Ovary (tissue), 3 donors: Measurements from ENCODE around the gene PHOX2A.

ENCODE experiments used
- POLR2A ChIP-seq: fragments of 450-650 bp; IDR thresholded peaks from one replicate; pipeline ENCODE4 v1.6.1; 2017; ENCODE audit warnings: antibody characterized with exemption, mild to moderate bottlenecking, moderate library complexity
- TF ChIP-seq, protein P1 (sequence below), 3 donors: fragments of 450-650 bp in 2 of 3; fragments of 200-600 bp in 1 of 3; IDR thresholded peaks; one replicate each; pipeline versions ENCODE4 v1.5.1 to v1.8.0; 2016 to 2022; ENCODE audit warnings: antibody characterized with exemption in 3 of 3, mild to moderate bottlenecking in 1 of 3
- donor health status: DM: no; HTN: no; CAD: no.

DNA sequence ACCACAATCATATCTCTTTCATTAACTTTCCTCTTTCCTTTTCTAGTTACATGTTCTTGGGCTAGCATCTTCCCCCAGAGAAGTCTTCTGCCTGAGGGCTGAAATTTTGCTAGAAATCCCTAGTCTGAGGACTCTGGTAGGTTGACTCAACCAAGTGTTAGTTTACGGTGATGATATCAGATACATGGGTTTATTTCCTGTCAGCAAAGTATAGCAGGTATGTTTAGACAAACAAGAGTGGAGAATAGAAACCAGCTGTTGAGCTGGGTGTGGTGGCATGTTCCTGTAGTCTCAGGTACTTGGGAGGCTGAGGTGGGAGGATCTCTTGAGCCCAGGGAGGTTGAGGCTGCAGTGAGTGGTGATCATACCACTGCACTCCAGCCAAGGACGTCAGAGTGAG lies 40.8 kb downstream of the PHOX2A start:
- TF ChIP-seq, protein P1, sequence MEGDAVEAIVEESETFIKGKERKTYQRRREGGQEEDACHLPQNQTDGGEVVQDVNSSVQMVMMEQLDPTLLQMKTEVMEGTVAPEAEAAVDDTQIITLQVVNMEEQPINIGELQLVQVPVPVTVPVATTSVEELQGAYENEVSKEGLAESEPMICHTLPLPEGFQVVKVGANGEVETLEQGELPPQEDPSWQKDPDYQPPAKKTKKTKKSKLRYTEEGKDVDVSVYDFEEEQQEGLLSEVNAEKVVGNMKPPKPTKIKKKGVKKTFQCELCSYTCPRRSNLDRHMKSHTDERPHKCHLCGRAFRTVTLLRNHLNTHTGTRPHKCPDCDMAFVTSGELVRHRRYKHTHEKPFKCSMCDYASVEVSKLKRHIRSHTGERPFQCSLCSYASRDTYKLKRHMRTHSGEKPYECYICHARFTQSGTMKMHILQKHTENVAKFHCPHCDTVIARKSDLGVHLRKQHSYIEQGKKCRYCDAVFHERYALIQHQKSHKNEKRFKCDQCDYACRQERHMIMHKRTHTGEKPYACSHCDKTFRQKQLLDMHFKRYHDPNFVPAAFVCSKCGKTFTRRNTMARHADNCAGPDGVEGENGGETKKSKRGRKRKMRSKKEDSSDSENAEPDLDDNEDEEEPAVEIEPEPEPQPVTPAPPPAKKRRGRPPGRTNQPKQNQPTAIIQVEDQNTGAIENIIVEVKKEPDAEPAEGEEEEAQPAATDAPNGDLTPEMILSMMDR (IDR thresholded peaks at IDR 0.05) = no peak
- TF ChIP-seq POLR2A = no peak
